KMS-11 (cell line): Measurements from ENCODE around the gene DKC1.

Experiments used
- H2AFZ ChIP-seq: fragments of 200-600 bp; sonication (generic); 2 replicates; pipeline ENCODE4 v1.6.1; 2016; ENCODE audit warnings: antibody characterized with exemption, mixed run types, low read depth
- H3K27ac ChIP-seq: fragments of 200-600 bp; sonication (generic); 2 replicates; pipeline ENCODE4 v1.6.1; 2016; ENCODE audit warnings: mild to moderate bottlenecking, mixed run types
- H3K27me3 ChIP-seq: fragments of 200-600 bp; sonication (generic); 2 replicates; pipeline ENCODE4 v1.6.1; 2017; ENCODE audit warnings: mild to moderate bottlenecking, low read depth, mixed run types, moderate library complexity; ENCODE audit not compliant: insufficient read depth
- H3K36me3 ChIP-seq: fragments of 200-600 bp; sonication (generic); 2 replicates; pipeline ENCODE4 v1.6.1; 2017; ENCODE audit warnings: mild to moderate bottlenecking, mixed run types; ENCODE audit not compliant: insufficient read depth
- H3K4me1 ChIP-seq: fragments of 200-600 bp; sonication (generic); 2 replicates; pipeline ENCODE4 v1.6.1; 2016; ENCODE audit warnings: mild to moderate bottlenecking, low read depth, mixed run types; ENCODE audit not compliant: poor library complexity, severe bottlenecking
- H3K4me2 ChIP-seq: fragments of 200-600 bp; sonication (generic); 2 replicates; pipeline ENCODE4 v1.7.0; 2016; ENCODE audit warnings: mild to moderate bottlenecking, mixed run types
- H3K4me3 ChIP-seq: fragments of 200-600 bp; sonication (generic); IDR thresholded peaks from 2 replicates; pipeline ENCODE4 v1.6.1; 2017; ENCODE audit warnings: low read depth, low read length, mixed read lengths; ENCODE audit not compliant: insufficient read depth
- H3K79me2 ChIP-seq: fragments of 200-600 bp; sonication (generic); 2 replicates; pipeline ENCODE4 v1.6.1; 2016; ENCODE audit warnings: low read depth, mixed run types; ENCODE audit not compliant: insufficient read depth
- H3K9ac ChIP-seq: fragments of 200-600 bp; sonication (generic); 2 replicates; pipeline ENCODE4 v1.6.1; 2016; ENCODE audit warnings: mild to moderate bottlenecking, mixed run types
- H4K20me1 ChIP-seq: fragments of 200-600 bp; sonication (generic); 2 replicates; pipeline ENCODE4 v1.6.1; 2016; ENCODE audit warnings: mild to moderate bottlenecking, mixed run types; ENCODE audit not compliant: insufficient read depth
- TF ChIP-seq, protein P1 (sequence below): fragments of 200-600 bp; sonication (generic); conservative IDR thresholded peaks from 2 replicates; pipeline ENCODE4 v1.6.1; 2017; ENCODE audit warnings: low read depth, mild to moderate bottlenecking, antibody characterized with exemption, low read length, moderate library complexity, mixed read lengths

Gene DKC1

DNA sequence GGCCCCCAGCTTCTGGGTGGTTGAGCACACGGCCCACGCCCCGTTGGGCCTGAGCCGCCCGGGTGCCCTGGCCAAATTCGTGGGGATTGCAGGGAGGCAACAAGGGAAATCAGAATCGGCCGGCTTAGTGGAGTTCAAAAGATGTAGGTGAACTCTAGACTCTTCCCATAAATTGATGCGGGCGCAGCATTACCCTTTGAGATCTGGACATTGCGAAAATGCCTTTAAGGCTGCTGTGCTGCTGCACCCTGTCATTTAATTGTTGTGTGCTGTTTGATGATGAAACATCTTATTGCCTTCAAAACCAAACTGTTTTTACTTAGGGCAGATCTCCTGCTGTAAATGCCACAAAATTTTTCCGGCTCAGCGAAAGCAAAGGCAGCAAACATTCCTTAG is 43.0 kb downstream of the DKC1 start:
- no peaks in the 10 kb centered on the region for H3K79me2 ChIP-seq
- no peak overlapping the region for H3K9ac ChIP-seq
- H3K27me3 ChIP-seq = no peaks in the 10 kb centered on the region
- H3K4me2 ChIP-seq = peak overlapping the region; percentile 73; the same call in 1 of the 2 replicates
- H3K36me3 ChIP-seq = no peaks in the 10 kb centered on the region
- no peaks in the 10 kb centered on the region for H4K20me1 ChIP-seq
- TF ChIP-seq, protein P1, sequence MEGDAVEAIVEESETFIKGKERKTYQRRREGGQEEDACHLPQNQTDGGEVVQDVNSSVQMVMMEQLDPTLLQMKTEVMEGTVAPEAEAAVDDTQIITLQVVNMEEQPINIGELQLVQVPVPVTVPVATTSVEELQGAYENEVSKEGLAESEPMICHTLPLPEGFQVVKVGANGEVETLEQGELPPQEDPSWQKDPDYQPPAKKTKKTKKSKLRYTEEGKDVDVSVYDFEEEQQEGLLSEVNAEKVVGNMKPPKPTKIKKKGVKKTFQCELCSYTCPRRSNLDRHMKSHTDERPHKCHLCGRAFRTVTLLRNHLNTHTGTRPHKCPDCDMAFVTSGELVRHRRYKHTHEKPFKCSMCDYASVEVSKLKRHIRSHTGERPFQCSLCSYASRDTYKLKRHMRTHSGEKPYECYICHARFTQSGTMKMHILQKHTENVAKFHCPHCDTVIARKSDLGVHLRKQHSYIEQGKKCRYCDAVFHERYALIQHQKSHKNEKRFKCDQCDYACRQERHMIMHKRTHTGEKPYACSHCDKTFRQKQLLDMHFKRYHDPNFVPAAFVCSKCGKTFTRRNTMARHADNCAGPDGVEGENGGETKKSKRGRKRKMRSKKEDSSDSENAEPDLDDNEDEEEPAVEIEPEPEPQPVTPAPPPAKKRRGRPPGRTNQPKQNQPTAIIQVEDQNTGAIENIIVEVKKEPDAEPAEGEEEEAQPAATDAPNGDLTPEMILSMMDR = no peak
- peak overlapping the region; percentile 52 for H2AFZ ChIP-seq
- no peak overlapping the region for H3K27ac ChIP-seq
- no peak overlapping the region for H3K4me3 ChIP-seq
- H3K4me1 ChIP-seq = peaks cover 3% of the 10 kb centered on the region

DNA sequence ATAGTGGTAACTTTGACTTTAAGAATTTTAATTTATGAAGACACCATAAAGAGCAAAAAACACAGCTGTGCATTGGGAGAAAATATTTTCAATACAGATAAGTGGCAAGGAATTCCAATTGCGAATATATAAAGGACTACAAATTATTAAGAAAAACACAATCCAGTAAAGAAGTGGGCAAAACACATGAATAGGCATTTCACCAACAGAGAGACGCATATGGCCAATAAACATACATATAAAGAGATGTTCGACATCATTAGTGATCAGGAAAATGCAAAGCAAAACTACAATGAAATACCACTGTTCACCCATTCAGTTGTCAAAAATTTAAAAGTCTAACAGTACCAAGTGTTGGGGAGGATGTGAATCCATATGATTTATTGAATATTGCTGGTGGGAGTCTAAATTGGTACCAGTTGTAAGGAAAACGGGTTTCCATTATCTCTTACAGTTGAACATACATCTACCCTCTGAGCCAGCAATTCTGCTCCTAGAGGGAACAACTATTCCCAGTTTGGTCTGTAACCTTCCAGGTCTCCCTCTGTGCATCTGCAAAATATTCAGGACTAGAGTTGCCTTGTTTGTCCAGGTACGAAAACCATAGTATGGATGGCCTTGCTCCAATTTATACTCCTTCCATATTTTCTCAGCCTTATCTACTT is 44.3 kb downstream of the DKC1 start:
- no peaks in the 10 kb centered on the region for H3K27me3 ChIP-seq
- no peak overlapping the region for H3K27ac ChIP-seq
- no peak overlapping the region for H2AFZ ChIP-seq
- H3K4me3 ChIP-seq = no peak overlapping the region
- peaks cover 3% of the 10 kb centered on the region for H3K4me1 ChIP-seq
- no peaks in the 10 kb centered on the region for H3K79me2 ChIP-seq
- H3K9ac ChIP-seq = no peak overlapping the region
- H3K4me2 ChIP-seq = no peak overlapping the region
- TF ChIP-seq, protein P1 = no peak
- H4K20me1 ChIP-seq = no peaks in the 10 kb centered on the region
- no peaks in the 10 kb centered on the region for H3K36me3 ChIP-seq

DNA sequence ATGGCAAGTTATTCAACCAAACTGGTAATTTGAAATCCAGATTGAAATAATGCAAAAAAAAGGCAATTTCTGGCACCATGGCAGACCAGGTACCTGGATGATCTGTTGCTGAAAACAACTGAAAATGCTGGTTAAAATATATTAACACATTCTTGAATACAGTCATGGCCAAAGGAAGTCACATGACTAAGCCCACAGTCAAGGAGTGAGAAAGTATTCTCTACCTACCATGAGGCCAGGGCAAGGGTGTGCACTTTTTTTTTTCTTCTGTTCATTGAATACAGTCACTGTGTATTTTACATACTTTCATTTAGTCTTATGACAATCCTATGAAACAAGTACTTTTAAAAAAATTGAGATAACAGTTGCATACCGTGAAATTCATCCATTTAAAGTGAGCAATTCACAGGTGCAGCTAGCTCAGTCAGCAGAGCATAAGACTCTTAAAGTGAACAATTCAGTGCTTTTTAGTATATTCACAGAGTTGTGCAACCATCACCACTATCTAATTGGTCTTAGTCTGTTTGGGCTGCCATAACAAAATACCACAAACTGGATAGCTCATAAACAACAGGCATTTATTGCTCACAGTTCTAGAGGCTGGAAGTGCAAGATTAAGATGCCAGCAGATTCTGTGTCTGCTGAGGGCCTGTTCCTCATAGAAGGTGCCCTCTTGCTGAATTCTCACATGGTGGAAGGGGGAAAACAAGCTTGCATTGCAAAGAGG is 47.4 kb downstream of the DKC1 start:
- no peaks in the 10 kb centered on the region for H3K36me3 ChIP-seq
- TF ChIP-seq, protein P1 = no peak
- H3K9ac ChIP-seq = no peak overlapping the region
- H2AFZ ChIP-seq = no peak overlapping the region
- H3K27ac ChIP-seq = no peak overlapping the region
- H4K20me1 ChIP-seq = no peaks in the 10 kb centered on the region
- H3K4me1 ChIP-seq = peaks cover 3% of the 10 kb centered on the region
- H3K27me3 ChIP-seq = no peaks in the 10 kb centered on the region
- H3K79me2 ChIP-seq = no peaks in the 10 kb centered on the region
- no peak overlapping the region for H3K4me2 ChIP-seq
- no peak overlapping the region for H3K4me3 ChIP-seq

DNA sequence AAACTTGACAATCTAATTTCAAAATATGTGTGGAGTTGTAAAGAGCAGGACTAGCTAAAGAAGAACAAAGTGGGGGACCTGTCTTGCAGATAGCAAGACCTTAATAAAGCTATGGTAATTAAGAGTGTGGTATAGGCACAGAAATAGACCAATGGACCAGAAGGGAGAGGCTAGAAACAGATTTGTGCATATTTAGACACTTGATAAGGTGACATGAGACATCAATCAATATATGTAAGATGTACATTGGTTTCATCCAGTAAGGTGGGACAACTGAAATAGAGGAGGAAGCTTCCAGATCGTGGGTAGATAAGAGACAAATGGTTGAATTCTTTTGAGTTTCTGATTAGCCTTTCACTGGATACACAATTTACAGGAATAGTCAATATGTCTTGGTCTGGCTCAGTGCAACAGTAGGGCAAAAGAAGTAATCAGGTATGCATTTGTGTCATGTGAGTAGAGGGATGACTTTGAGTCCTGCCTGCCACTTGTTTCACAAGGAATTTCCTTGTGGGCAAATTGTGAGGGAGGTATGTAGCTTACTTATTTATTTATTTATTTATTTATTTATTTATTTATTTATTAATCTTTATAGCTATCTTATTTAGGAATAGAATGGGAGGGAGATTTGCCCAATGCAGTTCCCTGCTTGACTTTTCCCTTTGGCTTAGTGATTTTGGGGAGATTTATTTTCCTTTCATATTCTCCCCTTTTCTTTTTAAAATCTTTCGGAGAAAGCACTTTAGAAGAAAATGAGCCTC is 49.9 kb downstream of the DKC1 start:
- Histone ChIP-seq H3K36me3 (no peaks in the 10 kb centered on the region), H3K27ac (no peak overlapping the region), H4K20me1 (no peaks in the 10 kb centered on the region), H2AFZ (no peak overlapping the region), H3K4me2 (no peak overlapping the region), H3K79me2 (no peaks in the 10 kb centered on the region), H3K9ac (no peak overlapping the region), H3K4me1 (no peaks in the 10 kb centered on the region), H3K27me3 (no peaks in the 10 kb centered on the region), H3K4me3 (no peak overlapping the region)
- TF ChIP-seq, protein P1 = no peak
